ENCODE data around the gene CXCL17. TPM values are rescaled to one million over a fixed set of nuclear protein-coding genes. Genes with fewer than 3 reads are reported as not detected.

CXCL17 gene
- total RNA-seq, 1 donor, result not detected

GRCh38 chr19:42401365-42402303, 41.1 kb downstream of the CXCL17 start:
- DNase-seq (ENCODE audit: low read depth in 2 of 3, low spot score in 2 of 3), result peak; percentile 56 to 87 (median 76)

GRCh38 chr19:42400404-42400803, 42.3 kb downstream of the CXCL17 start:
- DNase-seq (ENCODE audit: low read depth in 2 of 3, low spot score in 2 of 3), result no peak

- peak in 1 of 3 donors; percentile 32 for DNase-seq (ENCODE audit: low read depth in 2 of 3, low spot score in 2 of 3)
These were observed 45.2 kb downstream of the CXCL17 start for GRCh38 chr19:42397263-42398166.

GRCh38 chr19:42396381-42397262, 46.1 kb downstream of the CXCL17 start:
- peak; percentile 63 to 99 (median 97) for DNase-seq (ENCODE audit: low read depth in 2 of 3, low spot score in 2 of 3)

GRCh38 chr19:42394751-42395150, 48.0 kb downstream of the CXCL17 start:
- DNase-seq (ENCODE audit: low read depth in 2 of 3, low spot score in 2 of 3), result no peak

GRCh38 chr19:42392165-42392564, 50.6 kb downstream of the CXCL17 start:
- no peak for DNase-seq (ENCODE audit: low read depth in 2 of 3, low spot score in 2 of 3)

GRCh38 chr19:42389899-42390298, 52.8 kb downstream of the CXCL17 start, which contains the start of gene CNFN:
Gene CNFN (minus strand): TSS chr19:42390297. CDS start chr19:42389037, 1,260 bp downstream.
- no peak for DNase-seq (ENCODE audit: low read depth in 2 of 3, low spot score in 2 of 3)

- DNase-seq (ENCODE audit: low read depth in 2 of 3, low spot score in 2 of 3), result no peak
These were observed 53.8 kb downstream of the CXCL17 start for GRCh38 chr19:42388851-42389489.

GRCh38 chr19:42386974-42387707, 55.6 kb downstream of the CXCL17 start:
- DNase-seq (ENCODE audit: low read depth in 2 of 3, low spot score in 2 of 3), result peak; percentile 35 to 74 (median 72)

GRCh38 chr19:42380155-42380554, 62.6 kb downstream of the CXCL17 start:
- DNase-seq (ENCODE audit: low read depth in 2 of 3, low spot score in 2 of 3), result no peak

Small RNA genes lying within 50 kb of the gene (small RNA-seq; reads per million reads assigned to genes)
- not detected for gene RNU4-60P

Other genes with a start within 250 kb of the CXCL17 start
- gene DEDD2, start 225.3 kb downstream of the CXCL17 start, total RNA-seq, result 78.1 TPM
- 16.2 TPM for gene ZNF526, start 222.6 kb downstream of the CXCL17 start, total RNA-seq
- gene GSK3A, start 200.3 kb downstream of the CXCL17 start, total RNA-seq, result 24.5 TPM
- gene ERF, start 187.8 kb downstream of the CXCL17 start, total RNA-seq, result 39.0 TPM
- gene CIC, start 173.7 kb downstream of the CXCL17 start, total RNA-seq, result 43.1 TPM
- 0.54 TPM for gene PRR19, start 140.8 kb downstream of the CXCL17 start, total RNA-seq
- gene PAFAH1B3, start 140.3 kb downstream of the CXCL17 start, total RNA-seq, result 119 TPM
- gene TMEM145, start 129.6 kb downstream of the CXCL17 start, total RNA-seq, result not detected
- 17.2 TPM for gene MEGF8, start 117.3 kb downstream of the CXCL17 start, total RNA-seq
- 1.1 TPM for gene CNFN, start 52.6 kb downstream of the CXCL17 start, total RNA-seq
- gene LIPE, start 15.6 kb downstream of the CXCL17 start, total RNA-seq, result 9.2 TPM
- gene CEACAM1, start 85.5 kb upstream of the CXCL17 start, total RNA-seq, result 1.3 TPM
- gene CEACAM8, start 152.0 kb upstream of the CXCL17 start, total RNA-seq, result 0.27 TPM

Data from hematopoietic multipotent progenitor cell (in vitro differentiated cells).